ENCODE measurements around the gene NAALADL2. TPM values are rescaled to one million over a fixed set of nuclear protein-coding genes. Genes with fewer than 3 reads are reported as not detected.

The NAALADL2 gene
- total RNA-seq, 1 experiment from 2014 or later = 12.8 TPM

GRCh38 chr3:174986685-174987084 is 127.6 kb downstream of the NAALADL2 start:
- no peaks in the 10 kb centered on the region for H3F3A ChIP-seq (ENCODE audit: insufficient read depth, low read depth)
- H3K4me2 ChIP-seq = no peak overlapping the region
- H3K36me3 ChIP-seq (ENCODE audit: low read depth) = no peaks in the 10 kb centered on the region
- peak in 1 of 2 experiments; percentile 28 for DNase-seq
- H4K20me1 ChIP-seq (ENCODE audit: insufficient read depth) = no peaks in the 10 kb centered on the region
- ChIA-PET CTCF (no interaction called here), POLR2A (ENCODE audit: unreplicated experiment) (no interaction called here)
- no peak overlapping the region for H3K4me3 ChIP-seq
- H3K27me3 ChIP-seq (ENCODE audit: insufficient read depth, low read depth) = no peaks in the 10 kb centered on the region
- intact Hi-C loops (cut with micrococcal nuclease; ENCODE audit: unreplicated experiment) = no loop called here
- H3K27ac ChIP-seq = no peak overlapping the region
- TF ChIP-seq CTCF (conservative IDR thresholded peaks at IDR 0.05) = no peak
- TF ChIP-seq EZH2 (IDR thresholded peaks at IDR 0.05; ENCODE audit: low read depth) = no peak
- H3K9me3 ChIP-seq (ENCODE audit: insufficient read depth, low read depth) = no peaks in the 10 kb centered on the region
- H3K79me2 ChIP-seq (ENCODE audit: low read depth) = no peaks in the 10 kb centered on the region
- H2AFZ ChIP-seq = no peak overlapping the region
- H3K9me2 ChIP-seq (ENCODE audit: insufficient read depth) = no peaks in the 10 kb centered on the region
- no TSS peak for BruUV-seq (replicated peaks)
- H3K4me1 ChIP-seq (replicated peaks; ENCODE audit: insufficient read depth) = no peaks in the 10 kb centered on the region

GRCh38 chr3:175001091-175001490 is 142.0 kb downstream of the NAALADL2 start:
- no peak overlapping the region for H3K27ac ChIP-seq
- no peaks in the 10 kb centered on the region for H3K9me3 ChIP-seq (ENCODE audit: insufficient read depth, low read depth)
- no TSS peak for BruUV-seq (replicated peaks)
- no peaks in the 10 kb centered on the region for H3K79me2 ChIP-seq (ENCODE audit: low read depth)
- H3K36me3 ChIP-seq (ENCODE audit: low read depth) = no peaks in the 10 kb centered on the region
- H3K4me2 ChIP-seq = no peak overlapping the region
- H3K9me2 ChIP-seq (ENCODE audit: insufficient read depth) = peaks cover 6% of the 10 kb centered on the region; the same call in 1 of the 2 replicates
- H3K27me3 ChIP-seq (ENCODE audit: insufficient read depth, low read depth) = no peaks in the 10 kb centered on the region
- DNase-seq = no peak
- POLR2A ChIA-PET (ENCODE audit: unreplicated experiment) = no interaction called here
- H3K4me3 ChIP-seq = no peak overlapping the region
- H4K20me1 ChIP-seq (ENCODE audit: insufficient read depth) = no peaks in the 10 kb centered on the region
- CTCF ChIA-PET = no interaction called here
- H3F3A ChIP-seq (ENCODE audit: insufficient read depth, low read depth) = no peaks in the 10 kb centered on the region
- H2AFZ ChIP-seq = no peak overlapping the region
- intact Hi-C loops (cut with micrococcal nuclease; ENCODE audit: unreplicated experiment) = no loop called here
- H3K4me1 ChIP-seq (replicated peaks; ENCODE audit: insufficient read depth) = no peaks in the 10 kb centered on the region
- TF ChIP-seq EZH2 (IDR thresholded peaks at IDR 0.05; ENCODE audit: low read depth) (no peak), CTCF (conservative IDR thresholded peaks at IDR 0.05) (no peak)

- H3K27me3 ChIP-seq (ENCODE audit: insufficient read depth, low read depth) = no peaks in the 10 kb centered on the region
- H3F3A ChIP-seq (ENCODE audit: insufficient read depth, low read depth) = no peaks in the 10 kb centered on the region
- no peak for DNase-seq
- POLR2A ChIA-PET (ENCODE audit: unreplicated experiment) = no interaction called here
- H3K4me1 ChIP-seq (replicated peaks; ENCODE audit: insufficient read depth) = no peaks in the 10 kb centered on the region
- TF ChIP-seq CTCF (conservative IDR thresholded peaks at IDR 0.05) = no peak
- no peak for TF ChIP-seq EZH2 (IDR thresholded peaks at IDR 0.05; ENCODE audit: low read depth)
- H2AFZ ChIP-seq = no peak overlapping the region
- no peaks in the 10 kb centered on the region for H4K20me1 ChIP-seq (ENCODE audit: insufficient read depth)
- H3K79me2 ChIP-seq (ENCODE audit: low read depth) = no peaks in the 10 kb centered on the region
- no peak overlapping the region for H3K27ac ChIP-seq
- BruUV-seq (replicated peaks) = no TSS peak
- H3K4me3 ChIP-seq = no peak overlapping the region
- no peaks in the 10 kb centered on the region for H3K9me3 ChIP-seq (ENCODE audit: insufficient read depth, low read depth)
- peaks cover 6% of the 10 kb centered on the region; the same call in 1 of the 2 replicates for H3K9me2 ChIP-seq (ENCODE audit: insufficient read depth)
- no peaks in the 10 kb centered on the region for H3K36me3 ChIP-seq (ENCODE audit: low read depth)
- intact Hi-C loops (cut with micrococcal nuclease; ENCODE audit: unreplicated experiment) = no loop called here
- no peak overlapping the region for H3K4me2 ChIP-seq
- CTCF ChIA-PET = no interaction called here
These were observed 143.6 kb downstream of the NAALADL2 start for GRCh38 chr3:175002732-175003143.
